Hepatocyte (in vitro differentiated cells): ENCODE data around the gene TLK2. TPM values are rescaled to one million over a fixed set of nuclear protein-coding genes. Genes with fewer than 3 reads are reported as not detected.

Experiments
- DNase-seq: peaks from one replicate; pipeline ENCODE4 v3.0.0-alpha.2; 2016; ENCODE audit warnings: low spot score
- H2AFZ ChIP-seq: fragments of 200-600 bp; sonication (generic); 2 replicates; pipeline ENCODE4 v1.6.0; 2016; ENCODE audit warnings: antibody characterized with exemption, mild to moderate bottlenecking
- H3K27ac ChIP-seq: fragments of 200-600 bp; sonication (generic); 2 replicates; pipeline ENCODE4 v1.5.1; 2016; ENCODE audit warnings: mild to moderate bottlenecking
- H3K27me3 ChIP-seq: fragments of 200-600 bp; sonication (generic); 2 replicates; pipeline ENCODE4 v1.6.1; 2016
- H3K36me3 ChIP-seq: fragments of 200-600 bp; sonication (generic); replicated peaks from 2 replicates; pipeline ENCODE4 v1.5.1; 2016; ENCODE audit warnings: low read depth; ENCODE audit not compliant: insufficient read depth
- H3K4me1 ChIP-seq: fragments of 200-600 bp; sonication (generic); 2 replicates; pipeline ENCODE4 v1.5.1; 2016; ENCODE audit warnings: mild to moderate bottlenecking, moderate library complexity; ENCODE audit not compliant: insufficient read depth
- H3K4me2 ChIP-seq: fragments of 200-600 bp; sonication (generic); 2 replicates; pipeline ENCODE4 v1.6.0; 2016
- H3K4me3 ChIP-seq: fragments of 200-600 bp; sonication (generic); 2 replicates; pipeline ENCODE4 v1.5.1; 2016; ENCODE audit warnings: mild to moderate bottlenecking
- H3K79me2 ChIP-seq: fragments of 200-600 bp; sonication (generic); 2 replicates; pipeline ENCODE4 v1.6.0; 2017; ENCODE audit warnings: mild to moderate bottlenecking
- H3K9me2 ChIP-seq: fragments of 200-600 bp; sonication (generic); replicated peaks from 2 replicates; pipeline ENCODE4 v1.6.0; 2017; ENCODE audit warnings: mild to moderate bottlenecking; ENCODE audit not compliant: insufficient read depth
- H3K9me3 ChIP-seq: fragments of 200-600 bp; sonication (generic); 2 replicates; pipeline ENCODE4 v1.5.1; 2016; ENCODE audit warnings: low read depth, mild to moderate bottlenecking
- H4K20me1 ChIP-seq: fragments of 200-600 bp; sonication (generic); 2 replicates; pipeline ENCODE4 v1.6.0; 2016; ENCODE audit warnings: mild to moderate bottlenecking; ENCODE audit not compliant: insufficient read depth, poor library complexity, severe bottlenecking
- EZH2 ChIP-seq: fragments of 200-600 bp; sonication (generic); IDR thresholded peaks from 2 replicates; pipeline ENCODE4 v1.6.1; 2016; ENCODE audit warnings: antibody characterized with exemption, mild to moderate bottlenecking, borderline replicate concordance
- EZH2phosphoT487 ChIP-seq: fragments of 200-600 bp; sonication (generic); IDR thresholded peaks from one replicate; pipeline ENCODE4 v1.6.1; 2018; ENCODE audit warnings: antibody characterized with exemption, mild to moderate bottlenecking, low read depth, moderate library complexity; ENCODE audit not compliant: unreplicated experiment, severe bottlenecking
- WGBS: methylation state at CpG from one replicate; pipeline ENCODE4 v1.1.6; 2016; ENCODE audit warnings: low lambda C conversion rate; ENCODE audit errors: missing lambda C conversion rate; 5-methylcytosine and 5-hydroxymethylcytosine counted together
- polyA plus RNA-seq: library from polyadenylated mRNA; unstranded; fragments of >200 nt; fragmentation: Nextera tagmentation; extraction: Ambion mirVana; gene quantifications from 2 replicates; pipeline ENCODE4 v1.2.1, GENCODE V29; 2016
- total RNA-seq: library from RNA; depleted of rRNA; stranded (reverse); fragments of >200 nt; gene quantifications from 2 replicates; pipeline ENCODE4 v1.2.3, GENCODE V29; 2014
- TF ChIP-seq, protein P1 (sequence below): fragments of 200-600 bp; sonication (generic); IDR thresholded peaks from 2 replicates; pipeline ENCODE4 v1.5.1; 2016; ENCODE audit warnings: antibody characterized with exemption, mild to moderate bottlenecking; ENCODE audit not compliant: poor library complexity

The TLK2 gene
- total and polyA plus RNA-seq, 2 experiments from 2014 or later, result 19.4 to 44.7 TPM

DNA sequence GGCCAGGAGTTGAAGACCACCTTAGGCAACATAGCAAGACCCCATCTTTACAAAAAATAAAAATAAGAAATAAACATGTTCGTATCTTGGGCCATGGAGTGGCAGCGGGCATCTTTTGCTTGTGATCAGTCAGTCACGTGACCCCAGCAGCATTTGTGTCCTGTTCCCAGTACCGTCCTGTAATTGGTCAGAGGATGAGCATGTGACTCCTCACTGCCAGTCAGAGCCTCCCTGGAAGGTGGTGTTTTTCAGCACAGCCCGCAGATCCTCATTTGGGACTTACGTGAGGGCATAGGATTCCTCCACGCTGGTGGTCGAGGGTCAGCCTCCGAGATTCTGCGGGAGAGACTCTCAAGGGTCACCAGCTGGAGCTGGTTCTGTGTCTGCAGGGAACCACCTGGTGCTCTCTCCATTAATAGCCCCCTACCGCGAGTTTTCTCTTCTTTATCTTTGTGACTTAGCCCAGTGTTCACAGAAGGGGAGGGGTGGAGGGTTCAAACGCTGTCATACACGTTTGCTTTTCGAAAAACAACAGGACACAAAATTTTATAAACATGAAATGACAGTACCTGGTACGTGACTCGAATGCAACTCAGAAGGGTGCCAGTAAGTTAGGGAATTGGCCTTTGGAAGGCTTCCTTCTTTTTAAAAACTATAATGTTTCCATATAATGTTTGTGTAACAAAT lies 166.0 kb downstream of the TLK2 start:
- Histone ChIP-seq H2AFZ (no peak overlapping the region), H3K9me3 (no peaks in the 10 kb centered on the region), H3K9me2 (no peaks in the 10 kb centered on the region), H3K79me2 (peaks cover 17% of the 10 kb centered on the region), H3K27me3 (no peaks in the 10 kb centered on the region), H3K27ac (no peak overlapping the region), H4K20me1 (no peaks in the 10 kb centered on the region), H3K4me2 (peak overlapping the region; percentile 33), H3K36me3 (no peaks in the 10 kb centered on the region), H3K4me1 (no peaks in the 10 kb centered on the region), H3K4me3 (no peak overlapping the region)
- TF ChIP-seq, protein P1, sequence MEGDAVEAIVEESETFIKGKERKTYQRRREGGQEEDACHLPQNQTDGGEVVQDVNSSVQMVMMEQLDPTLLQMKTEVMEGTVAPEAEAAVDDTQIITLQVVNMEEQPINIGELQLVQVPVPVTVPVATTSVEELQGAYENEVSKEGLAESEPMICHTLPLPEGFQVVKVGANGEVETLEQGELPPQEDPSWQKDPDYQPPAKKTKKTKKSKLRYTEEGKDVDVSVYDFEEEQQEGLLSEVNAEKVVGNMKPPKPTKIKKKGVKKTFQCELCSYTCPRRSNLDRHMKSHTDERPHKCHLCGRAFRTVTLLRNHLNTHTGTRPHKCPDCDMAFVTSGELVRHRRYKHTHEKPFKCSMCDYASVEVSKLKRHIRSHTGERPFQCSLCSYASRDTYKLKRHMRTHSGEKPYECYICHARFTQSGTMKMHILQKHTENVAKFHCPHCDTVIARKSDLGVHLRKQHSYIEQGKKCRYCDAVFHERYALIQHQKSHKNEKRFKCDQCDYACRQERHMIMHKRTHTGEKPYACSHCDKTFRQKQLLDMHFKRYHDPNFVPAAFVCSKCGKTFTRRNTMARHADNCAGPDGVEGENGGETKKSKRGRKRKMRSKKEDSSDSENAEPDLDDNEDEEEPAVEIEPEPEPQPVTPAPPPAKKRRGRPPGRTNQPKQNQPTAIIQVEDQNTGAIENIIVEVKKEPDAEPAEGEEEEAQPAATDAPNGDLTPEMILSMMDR, result no peak
- TF ChIP-seq EZH2, result no peak
- no peak for TF ChIP-seq EZH2phosphoT487
- WGBS, result 66% methylated on average over 17 of the region's 17 CpGs
- no peak for DNase-seq

DNA sequence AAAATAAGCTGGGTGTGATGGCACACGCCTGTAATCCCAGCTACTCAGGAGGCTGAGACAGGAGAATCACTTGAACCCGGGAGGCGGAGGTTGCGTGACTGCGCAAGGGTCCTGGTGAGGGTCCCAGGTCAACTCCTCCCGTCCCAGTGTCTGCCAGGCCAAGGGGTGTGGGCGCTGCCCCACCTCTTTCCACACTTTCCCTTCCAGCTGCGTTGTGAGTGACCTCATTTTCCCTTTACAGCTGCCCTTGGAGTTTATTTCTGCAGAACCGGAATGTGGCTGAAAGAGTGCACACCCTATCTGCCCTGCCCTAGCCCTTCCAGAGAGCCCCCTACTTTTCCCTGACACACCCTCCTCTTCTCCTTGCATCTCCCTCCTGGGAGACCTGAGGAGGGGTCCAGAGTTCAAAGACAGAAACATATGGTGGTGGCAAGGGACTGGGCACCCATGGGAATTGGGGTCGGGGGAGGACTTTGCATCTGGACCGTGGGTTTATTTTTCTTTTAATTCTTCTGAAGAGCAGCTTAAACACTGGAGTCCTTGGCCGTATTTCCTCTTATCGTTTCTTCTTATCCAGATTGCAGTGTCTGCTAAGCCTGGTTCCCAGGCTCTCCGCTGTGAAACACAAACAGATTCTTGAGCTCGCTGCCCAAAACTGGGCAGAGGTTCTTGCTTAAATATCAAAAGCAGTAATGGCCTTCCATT lies 169.8 kb downstream of the TLK2 start:
- no peak overlapping the region for H3K4me2 ChIP-seq
- no peaks in the 10 kb centered on the region for H3K9me3 ChIP-seq
- H3K36me3 ChIP-seq, result no peaks in the 10 kb centered on the region
- DNase-seq, result no peak
- peaks cover under 1% of the 10 kb centered on the region for H4K20me1 ChIP-seq
- H3K27ac ChIP-seq, result peak overlapping the region; percentile 37
- no peak overlapping the region for H3K4me3 ChIP-seq
- H3K9me2 ChIP-seq, result no peaks in the 10 kb centered on the region
- H3K27me3 ChIP-seq, result no peaks in the 10 kb centered on the region
- peaks cover 10% of the 10 kb centered on the region for H3K79me2 ChIP-seq
- WGBS, result 64% methylated on average over 15 of the region's 15 CpGs
- TF ChIP-seq EZH2, result no peak
- TF ChIP-seq, protein P1, result no peak
- TF ChIP-seq EZH2phosphoT487, result no peak
- no peak overlapping the region for H2AFZ ChIP-seq
- H3K4me1 ChIP-seq, result peaks cover 15% of the 10 kb centered on the region

DNA sequence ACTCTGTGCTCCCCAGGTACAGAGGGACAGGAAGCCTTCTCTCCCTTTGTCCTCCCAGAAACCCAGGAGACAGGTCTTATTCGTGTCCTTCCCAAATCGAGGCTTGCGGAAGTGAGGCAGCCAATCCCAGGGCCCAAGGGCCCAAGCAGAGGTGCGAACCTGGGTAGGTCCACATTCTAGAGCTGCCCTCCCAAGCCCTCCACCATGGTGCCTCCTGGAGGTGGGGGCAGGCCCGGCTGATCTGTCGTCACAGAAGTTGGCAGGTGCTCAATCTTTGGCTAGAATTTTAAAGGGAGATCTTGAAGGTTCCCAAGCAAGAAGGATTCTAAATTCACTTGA lies 170.3 kb downstream of the TLK2 start:
- Histone ChIP-seq H3K9me2 (no peaks in the 10 kb centered on the region), H3K79me2 (peaks cover 10% of the 10 kb centered on the region), H3K9me3 (no peaks in the 10 kb centered on the region), H3K4me2 (no peak overlapping the region), H3K4me1 (peaks cover 19% of the 10 kb centered on the region), H3K36me3 (no peaks in the 10 kb centered on the region), H3K4me3 (no peak overlapping the region), H3K27me3 (no peaks in the 10 kb centered on the region), H3K27ac (peak overlapping the region; percentile 37), H4K20me1 (peaks cover 5% of the 10 kb centered on the region), H2AFZ (no peak overlapping the region)
- TF ChIP-seq EZH2phosphoT487 (no peak), EZH2 (no peak)
- WGBS, result 82% methylated on average over 6 of the region's 6 CpGs
- DNase-seq, result no peak

DNA sequence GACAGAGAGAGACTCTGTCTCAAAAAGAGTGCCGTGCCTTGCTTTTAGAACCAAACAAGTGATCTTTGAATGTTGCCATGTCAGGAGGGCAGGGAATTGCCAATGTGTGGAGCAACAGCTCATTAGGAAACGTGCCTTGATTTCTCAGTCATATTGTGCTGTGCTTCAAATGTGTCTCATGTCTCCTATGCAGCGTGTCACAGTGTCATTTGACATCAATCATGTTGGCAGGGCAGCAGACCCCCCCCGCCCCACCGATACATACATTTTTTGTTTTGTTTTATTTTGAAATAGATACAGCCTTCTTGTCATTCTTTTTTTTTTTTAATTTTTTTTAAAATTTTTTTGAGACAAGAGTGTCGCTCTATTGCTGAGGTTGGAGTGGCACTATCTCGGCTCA lies 170.9 kb downstream of the TLK2 start:
- Histone ChIP-seq H3K4me1 (peaks cover 25% of the 10 kb centered on the region), H3K36me3 (no peaks in the 10 kb centered on the region), H3K9me2 (no peaks in the 10 kb centered on the region), H2AFZ (no peak overlapping the region), H3K4me3 (no peak overlapping the region), H3K27me3 (no peaks in the 10 kb centered on the region), H3K27ac (no peak overlapping the region), H3K79me2 (peaks cover 5% of the 10 kb centered on the region), H3K4me2 (no peak overlapping the region), H3K9me3 (no peaks in the 10 kb centered on the region), H4K20me1 (peaks cover 12% of the 10 kb centered on the region)
- WGBS, result 97% methylated on average over 7 of the region's 7 CpGs
- DNase-seq, result no peak
- TF ChIP-seq EZH2phosphoT487 (no peak), EZH2 (no peak)
- TF ChIP-seq, protein P1, result no peak
